Fibroblast of lung (primary cell): ENCODE data around the gene FNTB. TPM values are rescaled to one million over a fixed set of nuclear protein-coding genes. Genes with fewer than 3 reads are reported as not detected.

Experiments
- DNase-seq, 2 donors: peaks; one replicate each; pipeline versions ENCODE4 v3.0.0 to v3.0.0-alpha.2; 2010; ENCODE audit warnings: low read depth in 2 of 2
- H2AFZ ChIP-seq: 2 replicates; pipeline ENCODE4 v1.5.1; 2012; ENCODE audit warnings: low read length, control low read depth, inconsistent platforms
- H3K27ac ChIP-seq: 2 replicates; pipeline ENCODE4 v1.5.1; 2011; ENCODE audit warnings: low read length, control low read depth; ENCODE audit not compliant: insufficient read depth
- H3K27me3 ChIP-seq: 2 replicates; pipeline ENCODE4 v1.5.1; 2011; ENCODE audit warnings: mild to moderate bottlenecking, low read length; ENCODE audit not compliant: control insufficient read depth, insufficient read depth
- H3K36me3 ChIP-seq: 2 replicates; pipeline ENCODE4 v1.5.1; 2011; ENCODE audit warnings: low read length; ENCODE audit not compliant: control insufficient read depth, insufficient read depth
- H3K4me1 ChIP-seq: 2 replicates; pipeline ENCODE4 v1.5.1; 2011; ENCODE audit warnings: low read length; ENCODE audit not compliant: control insufficient read depth, insufficient read depth; ENCODE audit errors: extremely low read depth
- H3K4me2 ChIP-seq: 2 replicates; pipeline ENCODE4 v1.5.1; 2011; ENCODE audit warnings: low read length, control low read depth; ENCODE audit not compliant: insufficient read depth; ENCODE audit errors: extremely low read depth
- H3K4me3 ChIP-seq, 4 experiments: fragments of 200-600 bp in 1 of 4; sonication (generic) in 1 of 4; replicated peaks in 1 of 4; 2 replicates each; pipeline ENCODE4 v1.5.1; 2011 to 2016; ENCODE audit warnings: low read length in 4 of 4, low read depth in 3 of 4, mild to moderate bottlenecking in 3 of 4, control low read depth in 2 of 4, inconsistent platforms in 1 of 4, mixed read lengths in 1 of 4; ENCODE audit not compliant: insufficient read depth in 1 of 4; ENCODE audit errors: control extremely low read depth in 1 of 4
- H3K79me2 ChIP-seq: 2 replicates; pipeline ENCODE4 v1.5.1; 2012; ENCODE audit warnings: mild to moderate bottlenecking, low read length, inconsistent platforms; ENCODE audit not compliant: control insufficient read depth, insufficient read depth
- H3K9ac ChIP-seq: 2 replicates; pipeline ENCODE4 v1.5.1; 2011; ENCODE audit warnings: mild to moderate bottlenecking, low read length, control low read depth; ENCODE audit not compliant: insufficient read depth
- H3K9me3 ChIP-seq: 2 replicates; pipeline ENCODE4 v1.5.1; 2012; ENCODE audit warnings: low read depth, low read length; ENCODE audit not compliant: control insufficient read depth, insufficient read depth
- H4K20me1 ChIP-seq: 2 replicates; pipeline ENCODE4 v1.5.1; 2011; ENCODE audit warnings: low read length; ENCODE audit not compliant: control insufficient read depth, insufficient read depth; ENCODE audit errors: extremely low read depth
- EZH2 ChIP-seq: IDR thresholded peaks from 2 replicates; pipeline ENCODE4 v1.5.1; 2012; ENCODE audit warnings: low read length, control low read depth, mild to moderate bottlenecking; ENCODE audit errors: missing control alignments
- polyA plus RNA-seq, 2 donors: library from polyadenylated mRNA; depleted of rRNA in 1 of 2; stranded (reverse) in 1 of 2; unstranded in 1 of 2; fragments of >200 nt; gene quantifications; 2 replicates each; pipeline ENCODE4 v1.2.1, GENCODE V29; 2011 to 2012; ENCODE audit warnings: missing spikeins in 1 of 2
- total RNA-seq: library from RNA; depleted of rRNA; stranded (reverse); fragments of >200 nt; gene quantifications from 2 replicates; pipeline ENCODE4 v1.2.1, GENCODE V29; 2014
- TF ChIP-seq, protein P1 (sequence below), 2 donors: IDR thresholded peaks in 1 of 2; conservative IDR thresholded peaks in 1 of 2; 1 replicate in 1 of 2; 2 replicates in 1 of 2; pipeline ENCODE4 v1.5.1; 2011 to 2012; ENCODE audit warnings: low read length in 2 of 2, control low read depth in 1 of 2, inconsistent platforms in 1 of 2, low read depth in 1 of 2, mild to moderate bottlenecking in 1 of 2

The FNTB gene
- total and polyA plus RNA-seq, 2 donors (not counting 1 experiment from before 2014, with no cell fraction given) = 8.8 to 13.2 TPM

- DNase-seq = peak; percentile 42 to 76
- H3K9ac ChIP-seq = no peak overlapping the region
- H3K9me3 ChIP-seq = no peaks in the 10 kb centered on the region
- TF ChIP-seq, protein P1, sequence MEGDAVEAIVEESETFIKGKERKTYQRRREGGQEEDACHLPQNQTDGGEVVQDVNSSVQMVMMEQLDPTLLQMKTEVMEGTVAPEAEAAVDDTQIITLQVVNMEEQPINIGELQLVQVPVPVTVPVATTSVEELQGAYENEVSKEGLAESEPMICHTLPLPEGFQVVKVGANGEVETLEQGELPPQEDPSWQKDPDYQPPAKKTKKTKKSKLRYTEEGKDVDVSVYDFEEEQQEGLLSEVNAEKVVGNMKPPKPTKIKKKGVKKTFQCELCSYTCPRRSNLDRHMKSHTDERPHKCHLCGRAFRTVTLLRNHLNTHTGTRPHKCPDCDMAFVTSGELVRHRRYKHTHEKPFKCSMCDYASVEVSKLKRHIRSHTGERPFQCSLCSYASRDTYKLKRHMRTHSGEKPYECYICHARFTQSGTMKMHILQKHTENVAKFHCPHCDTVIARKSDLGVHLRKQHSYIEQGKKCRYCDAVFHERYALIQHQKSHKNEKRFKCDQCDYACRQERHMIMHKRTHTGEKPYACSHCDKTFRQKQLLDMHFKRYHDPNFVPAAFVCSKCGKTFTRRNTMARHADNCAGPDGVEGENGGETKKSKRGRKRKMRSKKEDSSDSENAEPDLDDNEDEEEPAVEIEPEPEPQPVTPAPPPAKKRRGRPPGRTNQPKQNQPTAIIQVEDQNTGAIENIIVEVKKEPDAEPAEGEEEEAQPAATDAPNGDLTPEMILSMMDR (conservative IDR thresholded peaks at IDR 0.05 in 1 of 2, IDR thresholded peaks at IDR 0.05 in 1 of 2; ENCODE audit: low read depth in 1 of 2, low read length in 2 of 2) = no peak
- no peak for TF ChIP-seq EZH2
- H3K27ac ChIP-seq = peak overlapping the region; percentile 52
- H3K79me2 ChIP-seq = no peaks in the 10 kb centered on the region
- H2AFZ ChIP-seq = peak overlapping the region; percentile 68
- no peak overlapping the region for H3K4me3 ChIP-seq
- H3K4me2 ChIP-seq = no peak overlapping the region
- no peaks in the 10 kb centered on the region for H4K20me1 ChIP-seq
- no peaks in the 10 kb centered on the region for H3K27me3 ChIP-seq
- peaks cover 6% of the 10 kb centered on the region for H3K4me1 ChIP-seq
- H3K36me3 ChIP-seq = no peaks in the 10 kb centered on the region
Measured at GRCh38 chr14:65002586-65003210, 16.0 kb downstream of the FNTB start.

DNA sequence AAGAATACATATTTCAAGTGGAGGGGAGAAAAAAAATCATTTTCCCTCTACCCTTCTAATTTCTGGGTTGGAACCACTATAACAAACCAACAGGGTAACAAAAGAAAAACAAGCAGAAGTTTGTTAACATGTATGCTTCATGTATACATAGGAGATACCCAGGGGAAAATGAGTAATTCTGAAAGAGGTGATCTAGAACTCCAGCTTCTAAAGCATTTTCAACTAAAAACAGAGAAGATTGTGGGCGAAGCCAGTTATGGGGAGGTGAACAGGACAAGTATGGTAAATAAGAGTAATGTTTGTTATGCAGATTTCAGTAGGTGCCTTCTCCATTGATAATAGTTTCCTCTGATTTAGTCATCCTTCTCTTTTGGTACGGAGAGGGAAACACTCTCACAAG is 16.7 kb downstream of the FNTB start:
- Histone ChIP-seq H3K27ac (no peak overlapping the region), H3K4me2 (no peak overlapping the region), H3K79me2 (no peaks in the 10 kb centered on the region), H3K9ac (no peak overlapping the region), H2AFZ (no peak overlapping the region), H3K4me3 (no peak overlapping the region), H4K20me1 (no peaks in the 10 kb centered on the region), H3K27me3 (no peaks in the 10 kb centered on the region), H3K4me1 (peaks cover 6% of the 10 kb centered on the region), H3K36me3 (no peaks in the 10 kb centered on the region), H3K9me3 (no peaks in the 10 kb centered on the region)
- no peak for DNase-seq
- TF ChIP-seq EZH2 = no peak
- TF ChIP-seq, protein P1 (conservative IDR thresholded peaks at IDR 0.05 in 1 of 2, IDR thresholded peaks at IDR 0.05 in 1 of 2; ENCODE audit: low read depth in 1 of 2, low read length in 2 of 2) = no peak

- H4K20me1 ChIP-seq = no peaks in the 10 kb centered on the region
- no peak overlapping the region for H3K9ac ChIP-seq
- H3K4me1 ChIP-seq = peaks cover 6% of the 10 kb centered on the region
- DNase-seq = peak in 1 of 2 donors; percentile 62
- TF ChIP-seq, protein P1 (conservative IDR thresholded peaks at IDR 0.05 in 1 of 2, IDR thresholded peaks at IDR 0.05 in 1 of 2; ENCODE audit: low read depth in 1 of 2, low read length in 2 of 2) = no peak
- TF ChIP-seq EZH2 = no peak
- no peaks in the 10 kb centered on the region for H3K27me3 ChIP-seq
- no peak overlapping the region for H3K4me3 ChIP-seq
- H3K27ac ChIP-seq = no peak overlapping the region
- H3K9me3 ChIP-seq = no peaks in the 10 kb centered on the region
- no peak overlapping the region for H3K4me2 ChIP-seq
- H3K36me3 ChIP-seq = no peaks in the 10 kb centered on the region
- no peak overlapping the region for H2AFZ ChIP-seq
- H3K79me2 ChIP-seq = no peaks in the 10 kb centered on the region
Measured at GRCh38 chr14:65006261-65006721, 19.6 kb downstream of the FNTB start.
